HG03025 (cell line): Measurements from ENCODE around the gene UGT1A10.

Experiments used
- ATAC-seq: cut with Tn5 transposase; IDR thresholded peaks from one replicate; pipeline ENCODE4 v1.9.1; 2021; ENCODE audit warnings: mild to moderate bottlenecking, moderate library complexity; ENCODE audit not compliant: unreplicated experiment, low FRiP score

The UGT1A10 gene

GRCh38 chr2:233801357-233802131, 165.3 kb downstream of the UGT1A10 start:
- no peak for ATAC-seq

DNA sequence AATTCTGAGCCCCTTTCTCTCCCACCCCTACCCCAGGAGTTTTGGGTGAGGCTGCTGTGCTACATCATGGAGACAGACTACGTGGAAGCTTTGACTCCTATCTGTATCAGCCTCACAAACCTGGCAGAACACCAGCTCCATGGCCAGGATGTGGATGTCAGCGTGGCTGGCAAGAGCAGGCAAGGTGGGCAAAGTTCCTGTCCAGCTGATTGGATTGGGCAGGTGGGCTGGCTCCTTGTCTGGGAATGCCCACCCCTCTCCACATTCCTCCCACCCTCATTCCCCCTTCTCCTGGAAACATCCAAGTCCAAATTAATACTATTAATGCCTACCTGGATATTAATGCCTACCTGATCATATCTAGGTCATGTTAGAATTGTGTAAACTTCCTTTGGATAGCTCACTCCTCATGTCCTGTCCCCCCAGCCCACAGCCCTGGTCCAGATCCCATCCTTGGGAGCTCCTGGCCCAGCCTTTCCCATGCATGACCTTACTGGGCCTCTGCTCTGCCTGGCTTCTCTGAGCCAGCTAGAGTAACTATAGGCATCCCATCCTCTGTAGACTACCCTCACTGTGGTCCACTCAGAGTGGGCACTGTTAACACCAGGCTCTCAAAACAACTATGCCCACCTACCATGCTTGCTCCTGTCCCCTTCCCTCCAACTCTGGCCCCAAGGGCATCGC, 166.0 kb downstream of the UGT1A10 start:
- no peak for ATAC-seq

DNA sequence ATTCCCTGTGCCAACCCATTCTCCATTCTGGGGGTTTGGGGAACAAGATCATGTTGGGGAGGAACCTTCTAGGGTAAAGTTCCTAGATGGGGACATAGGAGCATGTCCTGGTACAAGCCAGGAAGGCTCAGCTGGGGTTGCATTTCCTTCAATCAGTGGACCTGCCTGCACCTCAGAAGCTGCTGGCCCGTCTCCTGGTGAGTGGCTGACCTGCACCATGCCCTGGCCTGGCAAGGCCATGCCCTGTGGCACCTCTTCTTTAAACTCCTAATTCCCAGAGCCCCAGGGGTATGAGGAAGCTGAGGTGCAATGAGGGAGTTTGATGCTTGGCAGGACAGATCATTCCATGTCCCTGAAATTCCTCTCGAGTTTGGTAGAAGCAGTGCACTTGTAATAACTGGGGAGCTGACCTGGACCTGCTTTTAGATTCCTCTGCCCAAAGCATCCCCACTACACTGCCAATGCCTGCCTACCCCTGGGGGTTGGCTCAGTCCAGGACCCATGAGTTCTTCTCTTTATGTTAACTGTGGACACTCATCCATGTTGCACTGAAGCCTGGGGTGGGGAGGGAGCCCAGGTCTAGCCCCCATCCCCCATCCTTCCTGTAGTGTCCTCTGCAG, 167.2 kb downstream of the UGT1A10 start:
- no peak for ATAC-seq

- no peak for ATAC-seq
Measured at GRCh38 chr2:233803994-233804393, 167.7 kb downstream of the UGT1A10 start.

GRCh38 chr2:233807215-233807865, 171.1 kb downstream of the UGT1A10 start:
- no peak for ATAC-seq

- no peak for ATAC-seq
Measured at GRCh38 chr2:233807966-233808935, 172.0 kb downstream of the UGT1A10 start.

GRCh38 chr2:233810385-233810784, 174.1 kb downstream of the UGT1A10 start:
- ATAC-seq = no peak

DNA sequence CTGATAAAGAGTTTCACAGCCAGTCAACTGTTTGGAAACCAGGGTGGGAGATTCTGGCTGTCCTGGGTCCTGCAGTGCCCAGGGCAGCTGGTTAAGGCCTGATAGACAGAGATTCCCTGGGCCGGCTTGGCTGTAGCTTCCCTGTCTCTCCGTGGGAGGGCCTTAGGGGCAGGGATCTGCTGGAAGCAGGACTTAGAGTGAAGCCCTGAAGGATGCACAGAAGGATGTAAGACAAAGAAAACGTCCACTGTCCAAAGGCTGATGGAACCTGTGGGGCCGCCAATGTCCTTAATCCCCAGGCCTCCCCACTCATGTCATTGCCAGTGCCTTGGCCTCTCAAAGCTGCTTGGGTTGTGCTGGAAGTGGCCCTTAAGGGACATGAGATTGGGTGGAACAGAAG, 174.8 kb downstream of the UGT1A10 start:
- ATAC-seq = no peak

- no peak for ATAC-seq
Measured at GRCh38 chr2:233811732-233812131, 175.5 kb downstream of the UGT1A10 start.

DNA sequence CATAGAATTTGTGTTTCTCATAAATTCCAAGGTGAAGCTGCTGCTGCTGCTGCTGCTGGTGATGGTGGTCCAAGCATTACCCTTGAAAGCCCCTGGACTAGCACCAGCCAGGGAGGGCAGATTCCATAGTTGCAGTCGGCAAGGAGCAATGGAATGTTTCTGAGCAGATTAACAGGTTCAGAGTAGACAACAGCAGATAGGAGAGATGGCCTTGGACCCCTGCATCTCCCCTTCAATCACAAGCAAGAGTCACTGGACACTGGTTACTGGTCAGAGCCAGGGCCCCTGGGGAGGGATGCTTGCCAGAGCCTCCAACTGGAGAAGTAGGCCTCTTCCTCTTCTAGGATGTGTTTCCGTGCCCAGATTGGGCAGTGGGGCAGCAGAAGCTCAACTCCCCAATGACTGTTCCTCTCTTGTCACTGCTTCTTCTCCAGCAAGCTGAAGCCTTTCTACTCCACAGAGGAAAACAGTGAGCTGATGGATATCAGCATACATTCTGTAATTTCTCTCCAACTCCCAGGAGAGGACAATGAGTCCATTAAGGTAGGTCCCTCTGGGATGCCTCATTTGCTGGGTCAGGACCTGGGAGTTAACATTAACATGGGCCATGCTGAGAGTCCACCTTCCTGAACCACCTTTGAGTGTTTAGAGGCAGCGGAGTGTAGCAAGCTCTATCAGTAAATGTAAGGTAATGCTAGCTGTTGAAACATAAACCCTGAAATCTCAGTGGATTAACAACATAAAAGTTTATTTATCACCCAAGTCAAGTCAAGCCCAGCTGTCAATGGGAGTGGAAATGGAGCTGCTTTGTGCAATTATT, 177.2 kb downstream of the UGT1A10 start:
- no peak for ATAC-seq

DNA sequence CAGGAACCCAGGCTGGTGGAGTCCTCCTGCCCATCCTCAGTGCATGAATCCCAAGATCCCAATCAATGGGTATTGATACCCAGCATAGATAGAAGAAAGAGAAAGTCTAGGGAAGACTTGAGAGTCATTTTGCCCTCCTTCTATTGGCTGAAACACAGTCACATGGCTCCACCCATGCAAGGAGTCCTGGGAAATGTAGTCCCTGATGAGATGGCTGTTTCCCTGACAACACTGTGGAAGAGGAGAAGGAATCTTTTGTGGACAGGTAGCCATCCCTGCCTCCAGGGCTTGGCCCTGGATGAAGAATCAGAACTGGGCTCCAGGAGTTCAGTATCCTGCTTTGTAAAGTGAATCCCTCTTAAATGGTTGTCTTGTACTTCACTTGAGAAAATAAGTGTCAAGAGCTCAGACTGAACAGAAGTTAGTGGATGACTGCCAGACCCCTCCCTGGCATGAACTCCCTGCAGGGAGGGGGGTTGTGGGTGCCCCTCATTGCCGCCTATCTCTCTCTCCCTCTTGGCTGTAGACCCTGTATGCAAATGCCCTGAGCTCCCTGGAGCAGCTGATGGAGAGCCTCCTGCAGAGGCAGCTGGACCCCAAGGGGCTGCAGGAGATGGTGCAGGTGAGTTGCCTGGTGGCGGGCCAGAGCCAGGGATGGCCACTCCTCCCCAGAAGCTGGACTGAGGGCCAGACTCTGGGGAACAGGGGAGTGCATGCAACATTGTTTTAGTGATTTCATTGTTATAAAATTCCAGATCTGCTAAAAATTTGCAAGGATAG, 178.0 kb downstream of the UGT1A10 start:
- ATAC-seq = no peak

DNA sequence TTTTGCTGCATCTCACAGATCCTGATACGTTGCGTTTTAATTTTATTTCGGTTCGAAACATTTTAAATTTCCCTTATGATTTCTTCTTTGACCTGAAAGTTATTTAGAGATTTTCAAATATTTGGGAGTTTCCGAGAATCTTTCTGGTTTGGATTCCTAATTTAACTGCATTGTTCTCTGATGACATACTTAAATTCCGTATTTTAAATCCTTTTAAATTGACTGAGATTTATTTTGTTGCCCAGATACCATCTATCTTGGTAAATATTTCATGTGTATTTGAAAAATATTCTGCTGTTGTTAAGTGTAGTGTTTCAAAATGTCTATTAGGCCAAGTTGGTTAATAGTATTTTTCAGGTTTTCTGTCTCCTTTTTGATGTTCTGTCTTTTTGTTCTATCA, 179.6 kb downstream of the UGT1A10 start:
- ATAC-seq = no peak

DNA sequence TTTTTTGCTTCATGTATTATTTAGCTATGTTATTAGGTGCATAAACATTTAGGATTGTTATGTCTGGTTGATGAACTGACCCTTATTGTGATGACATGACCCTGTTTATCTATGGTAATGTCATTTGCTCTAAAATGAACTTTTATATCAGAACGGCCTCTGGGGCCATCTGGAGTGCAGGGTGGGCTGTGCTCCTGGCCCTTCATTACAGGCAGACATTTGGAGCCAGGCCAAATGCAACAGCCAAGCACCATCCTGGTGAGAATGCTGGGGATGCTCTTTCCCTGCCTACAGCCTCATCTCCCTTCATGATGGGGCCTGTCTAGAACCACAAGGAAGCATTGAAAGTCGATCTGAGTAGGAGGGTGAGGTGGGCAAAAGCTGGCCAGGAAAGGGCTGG, 180.1 kb downstream of the UGT1A10 start:
- no peak for ATAC-seq

DNA sequence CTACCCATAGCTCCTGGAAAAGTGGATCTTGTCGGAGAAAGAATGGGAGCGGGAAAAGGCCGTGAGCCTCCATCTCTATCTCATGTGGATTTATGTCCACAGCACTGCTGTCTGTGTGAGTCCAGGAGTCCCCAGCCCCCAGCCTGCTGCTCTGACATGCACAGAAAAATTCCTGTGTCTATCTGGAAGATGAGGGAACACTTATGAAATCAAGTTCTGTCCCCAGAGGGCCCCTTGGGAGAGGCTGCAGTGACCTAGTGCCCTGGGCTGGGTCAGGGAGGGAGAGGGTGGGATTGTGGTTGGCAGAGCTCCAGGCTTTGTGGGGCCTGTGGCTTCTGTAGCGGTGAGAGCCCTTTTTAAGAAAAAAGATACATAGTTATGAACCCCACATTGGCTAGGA, 180.5 kb downstream of the UGT1A10 start:
- ATAC-seq = no peak

DNA sequence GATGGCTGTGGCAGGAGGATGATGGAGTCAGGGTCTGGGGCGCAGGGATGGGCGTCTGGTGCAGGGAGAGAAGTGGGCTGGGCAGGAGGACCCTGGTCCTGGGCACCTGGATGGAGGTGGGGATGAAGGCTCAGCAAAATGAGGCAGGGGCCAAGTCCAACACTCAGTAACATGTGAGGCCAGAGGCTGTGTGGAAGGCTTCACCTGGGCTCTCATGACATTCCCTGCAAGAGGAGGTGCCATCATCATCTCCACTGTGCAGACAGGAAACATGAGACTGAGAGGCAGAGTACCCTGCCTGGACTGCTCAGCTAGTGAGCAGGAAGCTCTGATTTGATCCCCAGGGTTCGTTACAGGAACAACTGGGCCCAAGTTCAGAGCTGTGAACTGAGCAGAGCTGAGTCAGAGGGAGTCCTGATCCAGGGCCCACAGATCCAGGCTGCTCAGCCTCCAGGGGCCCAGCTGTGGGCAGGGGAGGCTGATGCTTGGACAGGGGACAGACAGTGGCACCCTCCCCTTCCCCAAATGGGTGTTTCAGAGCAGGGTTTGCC, 181.2 kb downstream of the UGT1A10 start:
- ATAC-seq = no peak

DNA sequence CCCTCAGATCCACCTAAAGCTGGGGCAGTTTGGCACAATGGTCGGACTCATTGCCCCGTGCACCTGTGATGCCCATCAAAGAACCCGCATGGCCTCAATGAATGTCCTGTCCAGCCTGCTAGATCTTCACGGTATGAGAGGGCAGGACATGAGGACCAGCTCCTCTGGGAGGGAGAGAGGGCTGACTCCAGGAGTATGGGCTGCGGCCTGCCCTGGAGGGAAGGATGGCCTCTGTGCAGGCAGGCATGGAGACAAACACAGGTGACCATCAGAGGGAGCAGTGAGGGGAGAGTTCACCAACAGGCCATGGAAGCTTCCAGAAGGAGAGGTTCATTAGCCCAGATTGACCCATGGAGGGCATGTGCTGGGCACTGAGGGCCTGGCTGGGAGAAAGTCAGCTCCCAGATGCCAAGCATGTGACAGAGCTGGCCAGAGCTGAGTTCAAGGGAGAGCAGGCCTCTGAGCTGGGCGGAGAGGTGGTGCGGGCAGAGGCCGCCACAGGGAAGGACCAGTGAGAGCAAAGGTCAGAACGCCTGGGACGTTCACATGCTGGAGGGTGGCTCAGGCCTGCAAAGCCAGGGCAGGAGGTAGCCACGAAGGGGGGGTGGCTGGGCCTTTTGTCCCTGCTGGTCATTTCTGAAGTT, 181.9 kb downstream of the UGT1A10 start:
- no peak for ATAC-seq
